Measurements from ENCODE around the gene MBD3L4. TPM values are rescaled to one million over a fixed set of nuclear protein-coding genes. Genes with fewer than 3 reads are reported as not detected.

The MBD3L4 gene
- total and polyA plus RNA-seq, 2 of the 13 experiments (the other 11 are each of a cell fraction or from before 2014, with no cell fraction given), result not detected

DNA sequence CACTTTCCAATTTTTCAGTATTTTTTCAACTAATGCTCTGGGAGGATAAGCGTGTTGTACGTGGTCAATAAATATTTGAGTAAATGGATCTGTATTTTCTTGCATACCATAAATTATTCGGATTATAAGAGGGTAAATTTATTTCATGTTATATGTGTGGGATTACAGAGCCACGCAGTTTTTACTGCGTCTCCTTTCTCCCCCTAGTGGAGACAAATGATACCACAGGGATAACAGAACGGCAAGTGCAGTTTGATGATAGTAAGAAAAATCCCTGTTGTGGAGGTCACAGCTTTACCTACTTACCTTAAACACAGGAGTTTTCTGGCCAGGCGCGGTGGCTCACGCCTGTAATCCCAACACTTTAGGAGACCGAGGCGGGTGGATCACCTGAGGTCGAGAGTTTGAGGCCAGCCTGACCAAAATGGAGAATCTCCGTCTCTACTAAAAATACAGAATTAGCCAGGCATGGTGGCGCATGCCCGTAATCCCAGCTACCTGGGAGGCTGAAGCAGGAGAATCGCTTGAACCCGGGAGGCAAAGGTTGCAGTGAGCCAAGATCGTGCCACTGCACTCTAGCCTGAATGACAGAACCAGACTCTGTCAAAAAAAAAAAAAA, 35.6 kb downstream of the MBD3L4 start:
- Histone ChIP-seq H3K9ac (ENCODE audit: insufficient read depth, low read depth, low read length) (no peak overlapping the region), H3K36me3 (replicated peaks in 1 of 2; ENCODE audit: control insufficient read depth in 1 of 2, insufficient read depth in 2 of 2, low read length in 2 of 2) (no peaks in the 10 kb centered on the region), H3K4me3 (replicated peaks in 1 of 3; ENCODE audit: insufficient read depth in 1 of 3, low read depth in 2 of 3, low read length in 3 of 3) (no peak overlapping the region), H3K27ac (ENCODE audit: extremely low read length, insufficient read depth, low read length) (no peak overlapping the region), H3K27me3 (ENCODE audit: control insufficient read depth in 1 of 2, insufficient read depth in 2 of 2, low read length in 2 of 2) (no peaks in the 10 kb centered on the region; a peak in 1 of 5 replicates), H3K9me3 (ENCODE audit: low read length) (no peaks in the 10 kb centered on the region), H3K79me2 (ENCODE audit: insufficient read depth, low read length) (no peaks in the 10 kb centered on the region), H2AFZ (ENCODE audit: low read length) (no peak overlapping the region), H3K4me2 (ENCODE audit: low read depth, low read length) (no peak overlapping the region), H4K20me1 (ENCODE audit: insufficient read depth, low read length) (no peaks in the 10 kb centered on the region), H3K4me1 (ENCODE audit: insufficient read depth, low read length) (no peaks in the 10 kb centered on the region)
- FAIRE-seq, result peak; percentile 62
- ATAC-seq, result peak; percentile 44; the same call in 2 of the 3 replicates
- TF ChIP-seq NKX3-1 (CRISPR knock-in tag; IDR thresholded peaks at IDR 0.05) (no peak), CENPX (CRISPR knock-in tag; IDR thresholded peaks at IDR 0.05) (no peak), GABPB1 (CRISPR knock-in tag; IDR thresholded peaks at IDR 0.05) (no peak), SMC3 (IDR thresholded peaks at IDR 0.05; ENCODE audit: low read length) (peak; percentile 25; the same call in 1 of the 2 replicates), STAG1 (CRISPR knock-in tag; IDR thresholded peaks at IDR 0.05) (peak; percentile 56)
- TF ChIP-seq, protein P1, sequence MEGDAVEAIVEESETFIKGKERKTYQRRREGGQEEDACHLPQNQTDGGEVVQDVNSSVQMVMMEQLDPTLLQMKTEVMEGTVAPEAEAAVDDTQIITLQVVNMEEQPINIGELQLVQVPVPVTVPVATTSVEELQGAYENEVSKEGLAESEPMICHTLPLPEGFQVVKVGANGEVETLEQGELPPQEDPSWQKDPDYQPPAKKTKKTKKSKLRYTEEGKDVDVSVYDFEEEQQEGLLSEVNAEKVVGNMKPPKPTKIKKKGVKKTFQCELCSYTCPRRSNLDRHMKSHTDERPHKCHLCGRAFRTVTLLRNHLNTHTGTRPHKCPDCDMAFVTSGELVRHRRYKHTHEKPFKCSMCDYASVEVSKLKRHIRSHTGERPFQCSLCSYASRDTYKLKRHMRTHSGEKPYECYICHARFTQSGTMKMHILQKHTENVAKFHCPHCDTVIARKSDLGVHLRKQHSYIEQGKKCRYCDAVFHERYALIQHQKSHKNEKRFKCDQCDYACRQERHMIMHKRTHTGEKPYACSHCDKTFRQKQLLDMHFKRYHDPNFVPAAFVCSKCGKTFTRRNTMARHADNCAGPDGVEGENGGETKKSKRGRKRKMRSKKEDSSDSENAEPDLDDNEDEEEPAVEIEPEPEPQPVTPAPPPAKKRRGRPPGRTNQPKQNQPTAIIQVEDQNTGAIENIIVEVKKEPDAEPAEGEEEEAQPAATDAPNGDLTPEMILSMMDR (CRISPR knock-in tag; IDR thresholded peaks at IDR 0.05), result peak; percentile 71
- TF ChIP-seq, protein P2, sequence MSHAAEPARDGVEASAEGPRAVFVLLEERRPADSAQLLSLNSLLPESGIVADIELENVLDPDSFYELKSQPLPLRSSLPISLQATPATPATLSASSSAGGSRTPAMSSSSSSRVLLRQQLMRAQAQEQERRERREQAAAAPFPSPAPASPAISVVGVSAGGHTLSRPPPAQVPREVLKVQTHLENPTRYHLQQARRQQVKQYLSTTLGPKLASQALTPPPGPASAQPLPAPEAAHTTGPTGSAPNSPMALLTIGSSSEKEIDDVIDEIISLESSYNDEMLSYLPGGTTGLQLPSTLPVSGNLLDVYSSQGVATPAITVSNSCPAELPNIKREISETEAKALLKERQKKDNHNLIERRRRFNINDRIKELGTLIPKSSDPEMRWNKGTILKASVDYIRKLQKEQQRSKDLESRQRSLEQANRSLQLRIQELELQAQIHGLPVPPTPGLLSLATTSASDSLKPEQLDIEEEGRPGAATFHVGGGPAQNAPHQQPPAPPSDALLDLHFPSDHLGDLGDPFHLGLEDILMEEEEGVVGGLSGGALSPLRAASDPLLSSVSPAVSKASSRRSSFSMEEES (CRISPR knock-in tag; IDR thresholded peaks at IDR 0.05), result no peak
- in situ Hi-C loops (cut with HindIII; ENCODE audit: extremely low pct_ligation_motif_present, low pct_unique_long_range_greater_than_20kb) (no loop called here), intact Hi-C loops (cut with micrococcal nuclease; ENCODE audit: unreplicated experiment) (no loop called here)
- ChIA-PET POLR2A (no interaction called here), CTCF (ENCODE audit: low intra/inter-chr PET ratio, low total read pairs) (no interaction called here)
- peak; percentile 49 for DNase-seq (ENCODE audit: low spot score)
- BruUV-seq (replicated peaks), result no TSS peak
- 21% methylated on average over 13 of the region's 18 CpGs for WGBS (ENCODE audit: low lambda C conversion rate)
